Pancreas (tissue), 10 donors: ENCODE measurements around the gene ITPR1. TPM values are rescaled to one million over a fixed set of nuclear protein-coding genes. Genes with fewer than 3 reads are reported as not detected.

Source experiments
- ATAC-seq, 4 donors: fragments of 200-7000 bp; cut with Tn5 transposase; one replicate each; pipeline versions ENCODE4 v1.8.0 to v1.9.1; 2020; ENCODE audit warnings: mild to moderate bottlenecking in 4 of 4, moderate library complexity in 4 of 4
- DNase-seq, 6 donors: peaks; one replicate each; pipeline ENCODE4 v3.0.0-alpha.2; 2020
- FAIRE-seq: peaks from 2 replicates; lab custom pipeline; 2012; peaks lifted over from hg19 to GRCh38; lab: Jason Lieb, UNC
- H3K27ac ChIP-seq, 4 donors: fragments of 200-600 bp; sonication (generic); 1 replicate in 3 of 4; 2 replicates in 1 of 4; pipeline versions ENCODE4 v1.5.0 to v1.8.0; 2020
- H3K27me3 ChIP-seq, 4 donors: fragments of 200-600 bp; one replicate each; pipeline ENCODE4 v1.8.0; 2021
- H3K36me3 ChIP-seq, 3 donors: fragments of 200-600 bp; sonication (generic) in 1 of 3; one replicate each; pipeline versions ENCODE4 v1.5.0 to v1.8.0; 2020 to 2021
- H3K4me1 ChIP-seq, 3 donors: fragments of 200-600 bp; one replicate each; pipeline ENCODE4 v1.8.0; 2021
- H3K4me3 ChIP-seq, 4 donors: fragments of 200-600 bp; sonication (generic) in 2 of 4; one replicate each; pipeline versions ENCODE4 v1.5.0 to v1.8.0; 2020 to 2021
- H3K9me3 ChIP-seq, 4 donors: fragments of 200-600 bp; one replicate each; pipeline ENCODE4 v1.8.0; 2021
- CTCF ChIP-seq, 4 donors: fragments of 200-600 bp; sonication (generic) in 3 of 4; IDR thresholded peaks; one replicate each; pipeline versions ENCODE4 v1.5.0 to v1.8.0; 2021; ENCODE audit warnings: antibody characterized with exemption in 4 of 4
- whole genome bisulfite sequencing, 2 donors: extraction: QIAGEN DNeasy Blood & Tissue Kit; methylation state at CpG; one replicate each; pipeline ENCODE4 v1.1.7; 2013; 5-methylcytosine and 5-hydroxymethylcytosine counted together
- intact Hi-C, 3 donors: fragments of 100-400 bp; cut with DNase I; formaldehyde crosslinking; loops; one replicate each; pipeline versions ENCODE4 v1.11.1 to v1.14.2; 2022
- polyA plus RNA-seq, 2 donors: library from polyadenylated mRNA; stranded (reverse); fragments of 200-250 nt; gene quantifications; one replicate each; pipeline ENCODE4 v1.2.3, GENCODE V29; 2013
- total RNA-seq, 6 donors: library from RNA; stranded (reverse); fragmentation: NEBNext Ultra II Directional in 4 of 6; extraction: Animal tissue kit (Norgen Biotek cat#: 25700) in 4 of 6; gene quantifications; one replicate each; pipeline versions ENCODE4 v1.2.1 to v1.2.4, GENCODE V29; 2021 to 2023
- donor health status: healthy with polysubstance abuse.
- donor health status: DM: no; HTN: no; CAD: no; lungs with moderate emphysema.
- donor health status: DM: no; HTN: no; CAD: no.
- donor health status: control.
- donor health status: control.
- donor health status: Bipolar disorder and iron deficiency.
- donor health status: DM: yes; HTN: yes; CAD: no.
- donor health status: DM: no; HTN: no; CAD: no.
- donor health status: DM: no; HTN: no; CAD: no.
- donor health status: DM: yes; HTN: yes; CAD: no.

The ITPR1 gene
- total and polyA plus RNA-seq, 8 donors: 4.5 to 19.1 (median 10.1) TPM

- no peak overlapping the region for H3K27ac ChIP-seq
- H3K36me3 ChIP-seq: no peaks in the 10 kb centered on the region
- WGBS, 2 donors: 94 to 99% methylated on average over 2 of the region's 2 CpGs
- peaks cover 11 to 19% (median 18%) of the 10 kb centered on the region in 3 donors for H3K4me1 ChIP-seq
- no peaks in the 10 kb centered on the region for H3K27me3 ChIP-seq
- H3K9me3 ChIP-seq: no peaks in the 10 kb centered on the region
- DNase-seq (no peak), ATAC-seq (no peak), FAIRE-seq (no peak)
- no peak overlapping the region for H3K4me3 ChIP-seq
- TF ChIP-seq CTCF (IDR thresholded peaks at IDR 0.05): no peak
- intact Hi-C loops: no loop called here
Observed at GRCh38 chr3:4862973-4863372, 369.8 kb downstream of the ITPR1 start.

- Histone ChIP-seq H3K4me3 (no peak overlapping the region), H3K9me3 (no peaks in the 10 kb centered on the region), H3K4me1 (peaks cover 11 to 19% (median 18%) of the 10 kb centered on the region in 3 donors), H3K36me3 (no peaks in the 10 kb centered on the region), H3K27me3 (no peaks in the 10 kb centered on the region), H3K27ac (no peak overlapping the region)
- DNase-seq (no peak), ATAC-seq (no peak), FAIRE-seq (no peak)
- 92 to 94% methylated on average over 1 of the region's 1 CpG for WGBS, 2 donors
- TF ChIP-seq CTCF (IDR thresholded peaks at IDR 0.05): no peak
- intact Hi-C loops: no loop called here
Observed at GRCh38 chr3:4864503-4864902, 371.4 kb downstream of the ITPR1 start.

GRCh38 chr3:4865714-4866113, 372.6 kb downstream of the ITPR1 start:
- no peak overlapping the region for H3K4me3 ChIP-seq
- ATAC-seq (no peak), FAIRE-seq (no peak), DNase-seq (no peak)
- no peaks in the 10 kb centered on the region for H3K27me3 ChIP-seq
- H3K36me3 ChIP-seq: no peaks in the 10 kb centered on the region
- no peaks in the 10 kb centered on the region for H3K9me3 ChIP-seq
- 93 to 95% methylated on average over 2 of the region's 2 CpGs for WGBS, 2 donors
- no peak for TF ChIP-seq CTCF (IDR thresholded peaks at IDR 0.05)
- H3K4me1 ChIP-seq: peaks cover 11 to 19% (median 18%) of the 10 kb centered on the region in 3 donors
- H3K27ac ChIP-seq: no peak overlapping the region
- intact Hi-C loops: no loop called here

- Histone ChIP-seq H3K36me3 (no peaks in the 10 kb centered on the region), H3K4me1 (peaks cover 11 to 19% (median 18%) of the 10 kb centered on the region in 3 donors), H3K27me3 (no peaks in the 10 kb centered on the region), H3K4me3 (peak overlapping the region in 2 of 4 donors; percentile 48 to 49), H3K9me3 (no peaks in the 10 kb centered on the region), H3K27ac (peak overlapping the region; percentile 95 to 98 (median 97))
- no peak for FAIRE-seq
- DNase-seq: peak in 1 of 6 donors; percentile 4
- peak in 2 of 4 donors; percentile 1 to 9 for ATAC-seq
- intact Hi-C loops: no loop called here
- WGBS, 2 donors: 9 to 13% methylated on average over 6 of the region's 6 CpGs
- TF ChIP-seq CTCF (IDR thresholded peaks at IDR 0.05): no peak
Observed at GRCh38 chr3:4866866-4867265, 373.7 kb downstream of the ITPR1 start.

GRCh38 chr3:4877173-4877787, 384.1 kb downstream of the ITPR1 start:
- no peak overlapping the region for H3K4me3 ChIP-seq
- no peaks in the 10 kb centered on the region for H3K36me3 ChIP-seq
- no peaks in the 10 kb centered on the region for H3K27me3 ChIP-seq
- intact Hi-C loops: no loop called here
- no peaks in the 10 kb centered on the region for H3K9me3 ChIP-seq
- TF ChIP-seq CTCF (IDR thresholded peaks at IDR 0.05): no peak
- no peak for ATAC-seq
- no peak for DNase-seq
- H3K4me1 ChIP-seq: no peaks in the 10 kb centered on the region
- no peak overlapping the region for H3K27ac ChIP-seq
- FAIRE-seq: no peak
- 66 to 75% methylated on average over 3 of the region's 3 CpGs for WGBS, 2 donors
